HL-60 (cell line): ENCODE measurements around the gene BLTP3B.

Experiments
- DNase-seq, 2 experiments: peaks; one replicate each; pipeline ENCODE4 v3.0.0-alpha.2; 2010 to 2020; ENCODE audit warnings: low read depth in 1 of 2, low spot score in 1 of 2
- H3K27ac ChIP-seq: fragments of 250-450 bp; sonication (Bioruptor Pico); replicated peaks from 2 replicates; pipeline ENCODE4 v1.5.1; 2020; ENCODE audit warnings: mild to moderate bottlenecking, moderate library complexity
- H3K27me3 ChIP-seq: fragments of 250-450 bp; sonication (Bioruptor Pico); 2 replicates; pipeline ENCODE4 v1.5.1; 2021; ENCODE audit warnings: mild to moderate bottlenecking, moderate library complexity; ENCODE audit not compliant: insufficient read depth, poor library complexity, severe bottlenecking
- H3K4me3 ChIP-seq: replicated peaks from 2 replicates; pipeline ENCODE4 v1.5.1; 2011; ENCODE audit warnings: mild to moderate bottlenecking, control low read depth, low read length; ENCODE audit not compliant: insufficient read depth
- GABPA ChIP-seq: IDR thresholded peaks from 2 replicates; pipeline ENCODE4 v1.6.1; 2012; ENCODE audit warnings: low read depth
- POLR2AphosphoS5 ChIP-seq: IDR thresholded peaks from 2 replicates; pipeline ENCODE4 v1.6.1; 2012; ENCODE audit warnings: low read depth
- REST ChIP-seq: IDR thresholded peaks from 2 replicates; pipeline ENCODE4 v1.6.1; 2012; ENCODE audit warnings: low read depth; ENCODE audit not compliant: insufficient replicate concordance
- SPI1 ChIP-seq: IDR thresholded peaks from 2 replicates; pipeline ENCODE4 v1.6.1; 2012; ENCODE audit warnings: low read depth, mild to moderate bottlenecking, borderline replicate concordance
- TF ChIP-seq, protein P1 (sequence below): IDR thresholded peaks from one replicate; pipeline ENCODE4 v1.5.1; 2011; ENCODE audit warnings: low read length, control low read depth, inconsistent platforms; ENCODE audit not compliant: insufficient read depth

The BLTP3B gene

DNA sequence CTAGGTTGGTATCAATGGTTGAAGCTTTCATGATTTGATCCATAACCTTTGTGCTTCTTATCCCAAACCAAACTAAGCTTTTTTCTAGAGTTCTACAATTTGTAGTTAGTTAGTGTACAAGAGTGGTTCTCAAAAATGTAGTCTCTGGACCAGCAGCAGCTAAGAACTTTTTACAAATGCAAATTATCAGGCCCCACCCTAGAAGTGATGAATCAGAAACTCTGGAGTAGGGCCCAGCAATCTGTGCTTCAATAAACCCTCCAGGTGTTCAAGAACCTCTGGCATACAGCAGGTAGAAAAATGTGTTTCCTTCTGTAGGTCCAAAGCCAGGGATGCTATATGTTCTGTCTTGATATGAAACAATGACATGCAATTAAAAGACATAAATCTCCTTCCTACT lies 31.8 kb upstream of the BLTP3B start:
- DNase-seq: no peak
- H3K4me3 ChIP-seq: no peak overlapping the region
- no peaks in the 10 kb centered on the region for H3K27me3 ChIP-seq
- no peak overlapping the region for H3K27ac ChIP-seq
- TF ChIP-seq REST (no peak), GABPA (no peak), SPI1 (no peak), POLR2AphosphoS5 (no peak)
- TF ChIP-seq, protein P1, sequence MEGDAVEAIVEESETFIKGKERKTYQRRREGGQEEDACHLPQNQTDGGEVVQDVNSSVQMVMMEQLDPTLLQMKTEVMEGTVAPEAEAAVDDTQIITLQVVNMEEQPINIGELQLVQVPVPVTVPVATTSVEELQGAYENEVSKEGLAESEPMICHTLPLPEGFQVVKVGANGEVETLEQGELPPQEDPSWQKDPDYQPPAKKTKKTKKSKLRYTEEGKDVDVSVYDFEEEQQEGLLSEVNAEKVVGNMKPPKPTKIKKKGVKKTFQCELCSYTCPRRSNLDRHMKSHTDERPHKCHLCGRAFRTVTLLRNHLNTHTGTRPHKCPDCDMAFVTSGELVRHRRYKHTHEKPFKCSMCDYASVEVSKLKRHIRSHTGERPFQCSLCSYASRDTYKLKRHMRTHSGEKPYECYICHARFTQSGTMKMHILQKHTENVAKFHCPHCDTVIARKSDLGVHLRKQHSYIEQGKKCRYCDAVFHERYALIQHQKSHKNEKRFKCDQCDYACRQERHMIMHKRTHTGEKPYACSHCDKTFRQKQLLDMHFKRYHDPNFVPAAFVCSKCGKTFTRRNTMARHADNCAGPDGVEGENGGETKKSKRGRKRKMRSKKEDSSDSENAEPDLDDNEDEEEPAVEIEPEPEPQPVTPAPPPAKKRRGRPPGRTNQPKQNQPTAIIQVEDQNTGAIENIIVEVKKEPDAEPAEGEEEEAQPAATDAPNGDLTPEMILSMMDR: no peak

- no peak overlapping the region for H3K4me3 ChIP-seq
- no peak overlapping the region for H3K27ac ChIP-seq
- no peak for DNase-seq
- TF ChIP-seq SPI1 (no peak), REST (no peak), POLR2AphosphoS5 (no peak), GABPA (no peak)
- TF ChIP-seq, protein P1: no peak
- H3K27me3 ChIP-seq: no peaks in the 10 kb centered on the region
Observed at GRCh38 chr12:100173111-100173510, 30.4 kb upstream of the BLTP3B start.

- DNase-seq: no peak
- no peak for TF ChIP-seq GABPA
- Histone ChIP-seq H3K27ac (no peak overlapping the region), H3K27me3 (no peaks in the 10 kb centered on the region), H3K4me3 (no peak overlapping the region)
Observed at GRCh38 chr12:100171248-100171647, 28.6 kb upstream of the BLTP3B start.

DNA sequence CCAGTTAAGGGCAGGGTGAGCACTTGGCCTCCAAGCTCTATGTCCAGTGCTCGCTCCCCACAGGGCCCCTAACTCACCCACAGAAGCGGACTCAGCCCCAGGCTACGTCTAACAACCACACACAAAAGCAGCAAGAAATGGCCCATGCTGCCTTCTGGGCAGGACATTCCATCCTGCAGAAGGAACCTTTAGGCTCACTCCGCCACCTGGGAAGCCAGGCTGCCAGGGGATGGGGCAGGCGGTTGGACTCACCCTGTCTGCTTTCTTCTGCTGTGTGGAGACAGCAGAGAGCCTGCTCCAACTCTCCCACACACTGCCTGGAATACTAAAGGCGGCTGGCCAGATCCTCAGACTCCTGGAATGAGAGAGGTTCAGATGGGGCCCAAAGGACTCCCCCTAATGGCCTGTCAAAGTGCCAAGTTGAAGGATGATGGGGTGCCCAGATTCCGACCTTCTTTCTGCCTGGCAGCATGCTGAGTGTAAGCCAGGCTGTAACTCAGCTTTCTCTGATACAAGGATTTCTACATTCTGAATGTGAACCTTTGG lies 27.7 kb upstream of the BLTP3B start:
- Histone ChIP-seq H3K4me3 (no peak overlapping the region), H3K27ac (no peak overlapping the region), H3K27me3 (no peaks in the 10 kb centered on the region)
- DNase-seq: no peak
- TF ChIP-seq, protein P1: no peak
- TF ChIP-seq GABPA (no peak), POLR2AphosphoS5 (no peak), SPI1 (no peak)
